Keratinocyte (primary cell): Measurements from ENCODE around the gene ESRRB.

Source experiments
- EZH2 ChIP-seq: IDR thresholded peaks from one replicate; pipeline ENCODE4 v1.6.1; 2012; ENCODE audit warnings: inconsistent platforms, mild to moderate bottlenecking, low read length, moderate library complexity
- TF ChIP-seq, protein P1 (sequence below), 3 experiments: IDR thresholded peaks in 1 of 3; conservative IDR thresholded peaks in 1 of 3; optimal IDR thresholded peaks in 1 of 3; 2 replicates in 2 of 3; 3 replicates in 1 of 3; pipeline versions ENCODE3 to v1.5.1; 2011; ENCODE audit warnings: low read length in 3 of 3, mild to moderate bottlenecking in 3 of 3, moderate library complexity in 2 of 3, control low read depth in 1 of 3, inconsistent platforms in 1 of 3; ENCODE audit not compliant: insufficient read depth in 2 of 3; ENCODE audit errors: extremely low read depth in 1 of 3

DNA sequence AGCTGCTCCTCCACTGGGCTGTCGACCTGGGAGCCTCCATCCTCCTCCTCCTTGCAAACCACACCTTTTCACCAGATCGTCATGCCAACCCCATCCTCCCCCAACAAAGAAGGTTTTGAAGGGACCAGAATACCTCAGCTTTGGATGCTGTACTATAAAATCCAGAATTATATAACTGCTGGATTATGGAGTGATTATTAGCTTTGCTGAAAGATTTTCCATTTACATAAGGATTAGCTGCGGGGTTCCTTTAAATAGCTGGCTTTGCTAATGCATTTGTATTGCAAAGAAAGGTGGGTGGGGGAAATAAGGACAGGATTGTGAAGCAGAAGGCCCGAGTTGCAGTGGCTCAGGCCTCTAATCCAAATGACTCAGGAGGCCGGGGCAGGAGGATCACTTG, 36.6 kb downstream of the ESRRB start:
- TF ChIP-seq, protein P1, sequence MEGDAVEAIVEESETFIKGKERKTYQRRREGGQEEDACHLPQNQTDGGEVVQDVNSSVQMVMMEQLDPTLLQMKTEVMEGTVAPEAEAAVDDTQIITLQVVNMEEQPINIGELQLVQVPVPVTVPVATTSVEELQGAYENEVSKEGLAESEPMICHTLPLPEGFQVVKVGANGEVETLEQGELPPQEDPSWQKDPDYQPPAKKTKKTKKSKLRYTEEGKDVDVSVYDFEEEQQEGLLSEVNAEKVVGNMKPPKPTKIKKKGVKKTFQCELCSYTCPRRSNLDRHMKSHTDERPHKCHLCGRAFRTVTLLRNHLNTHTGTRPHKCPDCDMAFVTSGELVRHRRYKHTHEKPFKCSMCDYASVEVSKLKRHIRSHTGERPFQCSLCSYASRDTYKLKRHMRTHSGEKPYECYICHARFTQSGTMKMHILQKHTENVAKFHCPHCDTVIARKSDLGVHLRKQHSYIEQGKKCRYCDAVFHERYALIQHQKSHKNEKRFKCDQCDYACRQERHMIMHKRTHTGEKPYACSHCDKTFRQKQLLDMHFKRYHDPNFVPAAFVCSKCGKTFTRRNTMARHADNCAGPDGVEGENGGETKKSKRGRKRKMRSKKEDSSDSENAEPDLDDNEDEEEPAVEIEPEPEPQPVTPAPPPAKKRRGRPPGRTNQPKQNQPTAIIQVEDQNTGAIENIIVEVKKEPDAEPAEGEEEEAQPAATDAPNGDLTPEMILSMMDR (optimal IDR thresholded peaks at IDR 0.05 in 1 of 3, IDR thresholded peaks at IDR 0.05 in 1 of 3, conservative IDR thresholded peaks at IDR 0.05 in 1 of 3; ENCODE audit: extremely low read depth in 1 of 3, insufficient read depth in 2 of 3, low read length in 3 of 3) = no peak
- TF ChIP-seq EZH2 = no peak
